Measurements from ENCODE around the gene THY1.
A peak's percentile ranks its signal among the peaks of the same experiment; 100 is the strongest.
"Not testable (repeated sequence)": the region's sequence is repeated elsewhere in the genome, so short reads cannot be mapped to it uniquely, and the experiment has no call there.

Gene THY1

GRCh38 chr11:119445850-119446249, 22.9 kb upstream of the THY1 start:
- DNase-seq (ENCODE audit: low read depth): peak; percentile 27

GRCh38 chr11:119445379-119445778, 22.4 kb upstream of the THY1 start:
- DNase-seq (ENCODE audit: low read depth): no peak

- no peak for DNase-seq (ENCODE audit: low read depth)
Measured at GRCh38 chr11:119441898-119442243, 18.9 kb upstream of the THY1 start.

- peak; percentile 62 for DNase-seq (ENCODE audit: low read depth)
Measured at GRCh38 chr11:119438599-119438998, 15.6 kb upstream of the THY1 start.

- not testable (repeated sequence) for DNase-seq (ENCODE audit: low read depth)
Measured at GRCh38 chr11:119437521-119437920, 14.5 kb upstream of the THY1 start.

GRCh38 chr11:119436711-119437110, 13.7 kb upstream of the THY1 start:
- DNase-seq (ENCODE audit: low read depth): no peak

GRCh38 chr11:119436093-119436492, 13.1 kb upstream of the THY1 start:
- DNase-seq (ENCODE audit: low read depth): no peak

- no peak for DNase-seq (ENCODE audit: low read depth)
Measured at GRCh38 chr11:119434591-119435330, 11.8 kb upstream of the THY1 start.

- peak; percentile 26 for DNase-seq (ENCODE audit: low read depth)
Measured at GRCh38 chr11:119433358-119433725, 10.4 kb upstream of the THY1 start.

GRCh38 chr11:119432484-119433357, 9.7 kb upstream of the THY1 start:
- peak; percentile 97 for DNase-seq (ENCODE audit: low read depth)

GRCh38 chr11:119431523-119431922, 8.6 kb upstream of the THY1 start:
- no peak for DNase-seq (ENCODE audit: low read depth)

- DNase-seq (ENCODE audit: low read depth): peak; percentile 73
Measured at GRCh38 chr11:119427279-119427678, 4.3 kb upstream of the THY1 start.

GRCh38 chr11:119426142-119426541, 3.2 kb upstream of the THY1 start:
- DNase-seq (ENCODE audit: low read depth): no peak

- no peak for DNase-seq (ENCODE audit: low read depth)
Measured at GRCh38 chr11:119424775-119425174, 1.8 kb upstream of the THY1 start.

- DNase-seq (ENCODE audit: low read depth): no peak
Measured at GRCh38 chr11:119424276-119424675, 1.3 kb upstream of the THY1 start.

- DNase-seq (ENCODE audit: low read depth): no peak
Measured at GRCh38 chr11:119423509-119424254, 710 bp upstream of the THY1 start.

- no peak for DNase-seq (ENCODE audit: low read depth)
Measured at GRCh38 chr11:119421941-119422808, 797 bp downstream of the THY1 start.

GRCh38 chr11:119421351-119421750, 1.6 kb downstream of the THY1 start:
- no peak for DNase-seq (ENCODE audit: low read depth)

GRCh38 chr11:119420631-119421030, 2.3 kb downstream of the THY1 start:
- DNase-seq (ENCODE audit: low read depth): no peak

GRCh38 chr11:119419834-119420492, 3.0 kb downstream of the THY1 start:
- no peak for DNase-seq (ENCODE audit: low read depth)

- no peak for DNase-seq (ENCODE audit: low read depth)
Measured at GRCh38 chr11:119419246-119419645, 3.7 kb downstream of the THY1 start.

All from fibroblast of gingiva (primary cell).